ENCODE data around the gene MAPT. TPM values are rescaled to one million over a fixed set of nuclear protein-coding genes. Genes with fewer than 3 reads are reported as not detected.

Gene MAPT
- total RNA-seq, 1 experiment from 2014 or later, result 37.5 TPM

- no peak overlapping the region for H3K9ac ChIP-seq (ENCODE audit: low read length)
- H3K9me2 ChIP-seq (ENCODE audit: insufficient read depth), result no peaks in the 10 kb centered on the region
- no peak for ATAC-seq
- H4K20me1 ChIP-seq (ENCODE audit: insufficient read depth), result no peaks in the 10 kb centered on the region
- H2AFZ ChIP-seq (ENCODE audit: low read depth, low read length, poor library complexity, severe bottlenecking), result no peak overlapping the region
- RAD21 ChIA-PET (ENCODE audit: low non-redundant PET in 1 of 2, low total read pairs in 2 of 2, uncharacterized antibody in 2 of 2, unreplicated experiment in 2 of 2), result no interaction called here
- H3K4me3 ChIP-seq (replicated peaks in 1 of 2; ENCODE audit: low read depth in 1 of 2, low read length in 2 of 2), result no peak overlapping the region
- no peaks in the 10 kb centered on the region for H3K9me3 ChIP-seq (ENCODE audit: control insufficient read depth in 1 of 2, insufficient read depth in 1 of 2, low read depth in 1 of 2, low read length in 2 of 2)
- BruUV-seq (replicated peaks), result no TSS peak
- H3K27ac ChIP-seq (ENCODE audit: low read depth, low read length), result no peak overlapping the region
- TF ChIP-seq TCF7L2 (IDR thresholded peaks at IDR 0.05; ENCODE audit: borderline replicate concordance, extremely low read depth, insufficient read depth, insufficient read length) (no peak), ZFX (IDR thresholded peaks at IDR 0.05) (no peak), ZNF274 (IDR thresholded peaks at IDR 0.05; ENCODE audit: low read depth, low read length) (no peak), JUND (IDR thresholded peaks at IDR 0.05) (no peak), CEBPB (IDR thresholded peaks at IDR 0.05; ENCODE audit: low read depth) (no peak), SIN3A (IDR thresholded peaks at IDR 0.05; ENCODE audit: low read depth) (no peak), ZBTB33 (IDR thresholded peaks at IDR 0.05; ENCODE audit: extremely low read depth, insufficient replicate concordance, low read length) (no peak), ELF1 (IDR thresholded peaks at IDR 0.05; ENCODE audit: borderline replicate concordance, low read depth) (no peak), SP1 (IDR thresholded peaks at IDR 0.05; ENCODE audit: low read depth) (no peak), YY1 (IDR thresholded peaks at IDR 0.05; ENCODE audit: extremely low read depth, insufficient replicate concordance, low read depth, low read length) (no peak), CBX3 (IDR thresholded peaks at IDR 0.05; ENCODE audit: low read depth) (no peak), FOSL1 (IDR thresholded peaks at IDR 0.05; ENCODE audit: low read depth) (no peak), MAX (IDR thresholded peaks at IDR 0.05) (no peak), POLR2A (IDR thresholded peaks at IDR 0.05; ENCODE audit: borderline replicate concordance, extremely low read depth, insufficient read depth, insufficient read length) (no peak), EGR1 (IDR thresholded peaks at IDR 0.05; ENCODE audit: low read depth) (no peak), CTCF (IDR thresholded peaks at IDR 0.05 in 2 of 3, conservative IDR thresholded peaks at IDR 0.05 in 1 of 3; ENCODE audit: borderline replicate concordance in 1 of 3, insufficient read depth in 1 of 3, low read depth in 2 of 3, low read length in 2 of 3) (no peak), RAD21 (IDR thresholded peaks at IDR 0.05; ENCODE audit: low read depth) (no peak)
- TF ChIP-seq, protein P1, sequence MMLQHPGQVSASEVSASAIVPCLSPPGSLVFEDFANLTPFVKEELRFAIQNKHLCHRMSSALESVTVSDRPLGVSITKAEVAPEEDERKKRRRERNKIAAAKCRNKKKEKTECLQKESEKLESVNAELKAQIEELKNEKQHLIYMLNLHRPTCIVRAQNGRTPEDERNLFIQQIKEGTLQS (IDR thresholded peaks at IDR 0.05), result no peak
- H3K79me2 ChIP-seq (ENCODE audit: insufficient read depth, low read length), result no peaks in the 10 kb centered on the region
- no peak overlapping the region for H3K4me2 ChIP-seq (ENCODE audit: low read length)
- no peaks in the 10 kb centered on the region for H3K36me3 ChIP-seq (ENCODE audit: control insufficient read depth in 1 of 2, insufficient read depth in 2 of 2, low read length in 2 of 2)
- DNase-seq (ENCODE audit: low read depth, low spot score), result no peak
- CTCF ChIA-PET, result no interaction called here
- POLR2A ChIA-PET, result no interaction called here
- intact Hi-C loops (cut with micrococcal nuclease), result no loop called here
- peaks cover 3 to 6% of the 10 kb centered on the region in 2 experiments; a peak in 3 of 4 replicates for H3K4me1 ChIP-seq (ENCODE audit: control insufficient read depth in 1 of 2, insufficient read depth in 2 of 2, low read length in 2 of 2)
- H3K27me3 ChIP-seq (ENCODE audit: insufficient read depth, low read length), result no peaks in the 10 kb centered on the region
Measured at GRCh38 chr17:45923511-45924268, 29.3 kb downstream of the MAPT start.

All from HCT116 (cell line).